Articular chondrocyte of knee joint (primary cell): Measurements from ENCODE around the gene YARS2. TPM values are rescaled to one million over a fixed set of nuclear protein-coding genes. Genes with fewer than 3 reads are reported as not detected.

Experiments
- small RNA-seq: library from RNA; depleted of rRNA; stranded (forward); fragments of <200 nt; gene quantifications from one replicate; pipeline ENCODE3, GENCODE V24; 2012
- total RNA-seq: library from RNA; depleted of rRNA; stranded (reverse); fragments of >200 nt; gene quantifications from 2 replicates; pipeline ENCODE4 v1.2.3, GENCODE V29; 2012

The YARS2 gene
- 23.6 and 24.0 TPM in 2 replicates for total RNA-seq

DNA sequence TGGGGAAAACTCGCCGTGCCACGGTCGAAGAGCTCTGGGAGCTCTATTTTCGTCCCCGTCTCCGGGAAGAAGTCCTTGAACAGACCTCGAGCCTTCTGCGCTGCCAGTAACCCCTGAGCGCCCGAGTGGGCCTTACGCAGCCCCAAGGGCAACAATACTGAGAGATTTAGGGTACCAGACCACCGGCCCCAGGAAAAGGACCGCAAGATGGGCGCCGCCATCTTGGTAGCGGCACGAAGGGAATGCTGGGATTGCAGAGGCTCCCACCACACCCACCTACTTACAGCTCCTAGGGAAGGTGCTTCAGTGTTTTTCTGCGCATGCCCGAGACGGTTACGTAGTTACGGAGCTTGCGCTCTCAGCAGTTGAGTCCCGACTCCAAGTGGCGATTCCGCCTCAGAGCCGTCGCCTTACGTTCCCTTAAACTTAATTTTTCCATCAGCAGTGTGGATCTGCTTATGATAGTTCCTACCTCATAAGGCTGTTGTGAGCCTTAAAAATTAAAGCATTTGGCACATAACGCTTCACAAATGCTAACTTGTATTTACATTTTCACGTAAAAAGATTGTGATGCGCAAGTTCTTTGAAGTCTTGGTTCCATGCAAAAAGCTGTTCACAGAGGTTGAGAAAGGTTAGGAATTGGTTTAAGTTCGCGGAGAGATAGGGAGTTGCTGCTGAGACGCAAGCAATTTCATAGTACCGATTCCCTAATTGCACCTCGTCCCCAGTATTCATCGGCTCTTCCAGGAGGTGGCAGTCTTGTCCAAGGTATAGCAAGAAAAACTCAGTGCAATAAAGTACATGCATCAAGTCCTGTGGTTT is at the start of gene YARS2:
TSS of gene YARS2 (minus strand) at position 244 of the 822 bp plus-strand sequence. CDS start at position 221, 23 bp downstream.

Small RNA genes within 50 kb of the gene (small RNA-seq; reads per million reads assigned to genes)
- not detected for gene RF00019

Other genes starting within 250 kb of the YARS2 start
- 66.9 and 76.3 TPM in 2 replicates for gene DNM1L, start 76.6 kb downstream of the YARS2 start, total RNA-seq
- not detected in 2 replicates for gene PKP2, start 140.9 kb upstream of the YARS2 start, total RNA-seq